SK-N-SH treated with all-trans-retinoic acid at 6 μM for 48 hours (cell line): Measurements from ENCODE around the gene ENPP3.

ENCODE experiments used
- ATAC-seq: fragments of 200-7000 bp; cut with Tn5 transposase; 3 replicates; pipeline ENCODE4 v1.9.1; 2020; ENCODE audit warnings: mild to moderate bottlenecking, moderate library complexity
- ARNTL ChIP-seq: fragments of 450-650 bp; formaldehyde crosslinking; IDR thresholded peaks from 2 replicates; pipeline ENCODE4 v1.5.0; 2020; ENCODE audit warnings: low read depth, mild to moderate bottlenecking, moderate library complexity, borderline replicate concordance
- BACH2 ChIP-seq: fragments of 250-450 bp; sonication (Bioruptor Pico); IDR thresholded peaks from 2 replicates; pipeline ENCODE4 v1.9.0; 2021; ENCODE audit warnings: mild to moderate bottlenecking, borderline replicate concordance
- CREB5 ChIP-seq: fragments of 250-450 bp; sonication (Bioruptor Pico); IDR thresholded peaks from 2 replicates; pipeline ENCODE4 v1.5.1; 2020; ENCODE audit warnings: low read depth, mild to moderate bottlenecking, moderate library complexity
- CSDC2 ChIP-seq: fragments of 250-450 bp; sonication (Bioruptor Pico); IDR thresholded peaks from 2 replicates; pipeline ENCODE4 v1.5.0; 2020; ENCODE audit warnings: mild to moderate bottlenecking, moderate library complexity
- CSRNP3 ChIP-seq: fragments of 250-450 bp; sonication (Bioruptor Pico); IDR thresholded peaks from 2 replicates; pipeline ENCODE4 v1.5.1; 2021; ENCODE audit warnings: mild to moderate bottlenecking, moderate library complexity
- ESRRG ChIP-seq: fragments of 250-450 bp; sonication (Bioruptor Pico); IDR thresholded peaks from 2 replicates; pipeline ENCODE4 v1.6.1; 2021; ENCODE audit warnings: mild to moderate bottlenecking
- GLIS3 ChIP-seq: fragments of 250-450 bp; sonication (Bioruptor Pico); IDR thresholded peaks from 2 replicates; pipeline ENCODE4 v1.5.0; 2020; ENCODE audit warnings: mild to moderate bottlenecking, moderate library complexity
- OSR1 ChIP-seq: fragments of 250-450 bp; sonication (Bioruptor Pico); IDR thresholded peaks from 2 replicates; pipeline ENCODE4 v1.8.0; 2022; ENCODE audit warnings: moderate library complexity, mild to moderate bottlenecking, inconsistent platforms
- PATZ1 ChIP-seq: fragments of 250-450 bp; sonication (Bioruptor Pico); IDR thresholded peaks from 2 replicates; pipeline ENCODE4 v1.8.0; 2020; ENCODE audit warnings: mild to moderate bottlenecking, moderate library complexity, borderline replicate concordance
- RARB ChIP-seq: fragments of 250-450 bp; sonication (Bioruptor Pico); IDR thresholded peaks from 2 replicates; pipeline ENCODE4 v1.8.0; 2021; ENCODE audit warnings: mild to moderate bottlenecking, moderate library complexity
- TCF4 ChIP-seq: fragments of 250-450 bp; sonication (Bioruptor Pico); IDR thresholded peaks from 2 replicates; pipeline ENCODE4 v1.8.0; 2021; ENCODE audit warnings: mild to moderate bottlenecking, moderate library complexity, borderline replicate concordance
- TOX ChIP-seq: fragments of 250-450 bp; sonication (Bioruptor Pico); IDR thresholded peaks from 2 replicates; pipeline ENCODE4 v1.8.0; 2021; ENCODE audit warnings: mild to moderate bottlenecking, moderate library complexity, borderline replicate concordance
- TSHZ2 ChIP-seq: fragments of 250-450 bp; sonication (Bioruptor Pico); IDR thresholded peaks from 2 replicates; pipeline ENCODE4 v1.5.0; 2020; ENCODE audit warnings: mild to moderate bottlenecking, moderate library complexity
- ZC3H10 ChIP-seq: fragments of 250-450 bp; sonication (Bioruptor Pico); IDR thresholded peaks from 2 replicates; pipeline ENCODE4 v1.5.1; 2021; ENCODE audit warnings: mild to moderate bottlenecking, moderate library complexity
- ZFP3 ChIP-seq: fragments of 250-450 bp; sonication (Bioruptor Pico); IDR thresholded peaks from 2 replicates; pipeline ENCODE4 v1.5.0; 2020; ENCODE audit warnings: mild to moderate bottlenecking, moderate library complexity
- ZFP30 ChIP-seq: fragments of 450-650 bp; formaldehyde crosslinking; IDR thresholded peaks from 2 replicates; pipeline ENCODE4 v1.5.0; 2022; ENCODE audit warnings: mild to moderate bottlenecking, moderate library complexity
- ZNF565 ChIP-seq: fragments of 450-650 bp; formaldehyde crosslinking; conservative IDR thresholded peaks from 2 replicates; pipeline ENCODE4 v1.5.0; 2020; ENCODE audit warnings: low read depth, mild to moderate bottlenecking, moderate library complexity
- ZNF70 ChIP-seq: fragments of 450-650 bp; formaldehyde crosslinking; IDR thresholded peaks from 2 replicates; pipeline ENCODE4 v1.5.0; 2020; ENCODE audit warnings: mild to moderate bottlenecking, moderate library complexity
- ZNF8 ChIP-seq: fragments of 450-650 bp; formaldehyde crosslinking; IDR thresholded peaks from 2 replicates; pipeline ENCODE4 v1.5.0; 2020; ENCODE audit warnings: mild to moderate bottlenecking, moderate library complexity
- TF ChIP-seq, protein P1 (sequence below): fragments of 250-450 bp; sonication (Bioruptor Pico); IDR thresholded peaks from 2 replicates; pipeline ENCODE4 v1.8.0; 2021; ENCODE audit warnings: low read depth, mild to moderate bottlenecking, moderate library complexity, borderline replicate concordance

The ENPP3 gene

GRCh38 chr6:131776985-131777384 lies 139.9 kb downstream of the ENPP3 start (continued):
- no peak for TF ChIP-seq TSHZ2 (CRISPR knock-in tag)

- TF ChIP-seq ZNF565 (CRISPR knock-in tag) (no peak), ZFP3 (CRISPR knock-in tag) (no peak), RARB (CRISPR knock-in tag) (no peak), ARNTL (CRISPR knock-in tag) (no peak), GLIS3 (CRISPR knock-in tag) (no peak), ZNF70 (no peak), OSR1 (CRISPR knock-in tag) (no peak), CSDC2 (CRISPR knock-in tag) (no peak)
- TF ChIP-seq, protein P1, sequence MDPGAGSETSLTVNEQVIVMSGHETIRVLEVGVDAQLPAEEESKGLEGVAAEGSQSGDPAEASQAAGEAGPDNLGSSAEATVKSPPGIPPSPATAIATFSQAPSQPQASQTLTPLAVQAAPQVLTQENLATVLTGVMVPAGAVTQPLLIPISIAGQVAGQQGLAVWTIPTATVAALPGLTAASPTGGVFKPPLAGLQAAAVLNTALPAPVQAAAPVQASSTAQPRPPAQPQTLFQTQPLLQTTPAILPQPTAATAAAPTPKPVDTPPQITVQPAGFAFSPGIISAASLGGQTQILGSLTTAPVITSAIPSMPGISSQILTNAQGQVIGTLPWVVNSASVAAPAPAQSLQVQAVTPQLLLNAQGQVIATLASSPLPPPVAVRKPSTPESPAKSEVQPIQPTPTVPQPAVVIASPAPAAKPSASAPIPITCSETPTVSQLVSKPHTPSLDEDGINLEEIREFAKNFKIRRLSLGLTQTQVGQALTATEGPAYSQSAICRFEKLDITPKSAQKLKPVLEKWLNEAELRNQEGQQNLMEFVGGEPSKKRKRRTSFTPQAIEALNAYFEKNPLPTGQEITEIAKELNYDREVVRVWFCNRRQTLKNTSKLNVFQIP (CRISPR knock-in tag) = no peak
- no peak for ATAC-seq
These were observed 141.1 kb downstream of the ENPP3 start for GRCh38 chr6:131778169-131778568.

- ATAC-seq = no peak
- TF ChIP-seq ZFP30 (CRISPR knock-in tag) = no peak
- TF ChIP-seq ZNF70 = no peak
- TF ChIP-seq ARNTL (CRISPR knock-in tag) = no peak
- no peak for TF ChIP-seq CREB5 (CRISPR knock-in tag)
- TF ChIP-seq, protein P1 (CRISPR knock-in tag) = no peak
- no peak for TF ChIP-seq ESRRG (CRISPR knock-in tag)
- no peak for TF ChIP-seq ZNF565 (CRISPR knock-in tag)
- TF ChIP-seq PATZ1 (CRISPR knock-in tag) = no peak
- TF ChIP-seq TOX = no peak
- TF ChIP-seq TCF4 = no peak
- TF ChIP-seq CSRNP3 (CRISPR knock-in tag) = no peak
- no peak for TF ChIP-seq ZNF8
- TF ChIP-seq ZC3H10 = no peak
- TF ChIP-seq ZFP3 (CRISPR knock-in tag) = no peak
- TF ChIP-seq OSR1 (CRISPR knock-in tag) = no peak
- TF ChIP-seq GLIS3 (CRISPR knock-in tag) = no peak
- no peak for TF ChIP-seq CSDC2 (CRISPR knock-in tag)
- no peak for TF ChIP-seq RARB (CRISPR knock-in tag)
- no peak for TF ChIP-seq BACH2 (CRISPR knock-in tag)
These were observed 142.2 kb downstream of the ENPP3 start for GRCh38 chr6:131779304-131779703.
